Thoracic aorta (tissue), 2 donors: Measurements from ENCODE around the gene ARID1B. TPM values are rescaled to one million over a fixed set of nuclear protein-coding genes. Genes with fewer than 3 reads are reported as not detected.

Source experiments
- ATAC-seq: fragments of 150-250 bp; one replicate; pipeline ENCODE4 v1.8.0; 2017; ENCODE audit warnings: low read depth; ENCODE audit not compliant: insufficient number of reproducible peaks, low FRiP score
- DNase-seq: peaks from one replicate; pipeline ENCODE4 v3.0.0-alpha.2; 2020; ENCODE audit warnings: low spot score
- H3K27ac ChIP-seq, 2 donors: fragments of 200-600 bp; sonication (generic); 1 replicate in 1 of 2; 2 replicates in 1 of 2; pipeline ENCODE4 v1.5.1; 2016; ENCODE audit warnings: mild to moderate bottlenecking in 2 of 2, moderate library complexity in 2 of 2
- H3K27me3 ChIP-seq: fragments of 200-600 bp; sonication (generic); replicated peaks from 2 replicates; pipeline ENCODE4 v1.6.0; 2016; ENCODE audit warnings: mild to moderate bottlenecking; ENCODE audit not compliant: insufficient read depth
- H3K36me3 ChIP-seq: fragments of 200-600 bp; sonication (generic); one replicate; pipeline ENCODE4 v1.5.1; 2016
- H3K4me1 ChIP-seq, 2 donors: fragments of 200-600 bp; sonication (generic); 1 replicate in 1 of 2; 2 replicates in 1 of 2; pipeline versions ENCODE4 v1.5.1 to v1.6.0; 2016; ENCODE audit warnings: low read depth in 2 of 2, mild to moderate bottlenecking in 1 of 2; ENCODE audit not compliant: control insufficient read depth in 1 of 2
- H3K4me3 ChIP-seq: fragments of 200-600 bp; sonication (generic); 2 replicates; pipeline ENCODE4 v1.5.1; 2016; ENCODE audit warnings: mild to moderate bottlenecking
- H3K9me3 ChIP-seq: fragments of 200-600 bp; sonication (generic); 2 replicates; pipeline ENCODE4 v1.5.1; 2016
- total RNA-seq, 2 donors: library from RNA; depleted of rRNA; stranded (reverse); fragments of >200 nt; gene quantifications; one replicate each; pipeline versions ENCODE4 v1.1.0 to v1.2.3, GENCODE V29; 2016
- TF ChIP-seq, protein P1 (sequence below): fragments of 200-600 bp; sonication (generic); IDR thresholded peaks from one replicate; pipeline ENCODE4 v1.5.1; 2019; ENCODE audit warnings: antibody characterized with exemption

ARID1B gene
- total RNA-seq, 2 donors from 2014 or later = 120 to 158 TPM

DNA sequence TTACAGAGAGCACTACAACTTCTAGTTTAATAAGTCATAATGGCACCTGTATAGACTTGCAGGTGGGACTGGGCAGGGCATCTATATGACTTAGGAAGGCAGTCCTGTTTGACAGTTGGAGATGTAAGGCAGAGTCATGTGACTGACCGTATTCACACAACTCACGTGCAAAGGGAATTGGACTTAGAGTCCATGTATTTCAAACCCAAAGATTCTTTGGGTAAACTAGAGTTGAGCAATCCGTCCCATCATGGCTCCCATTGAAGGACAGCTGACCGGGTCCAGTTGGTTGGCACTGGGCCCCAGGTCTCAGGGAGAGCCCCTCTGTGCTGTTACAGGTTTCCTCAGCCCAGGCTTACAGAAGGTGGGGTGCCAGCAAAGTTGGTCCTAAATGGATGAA is 121.9 kb downstream of the ARID1B start:
- no peaks in the 10 kb centered on the region for H3K9me3 ChIP-seq
- no peaks in the 10 kb centered on the region for H3K36me3 ChIP-seq
- H3K27me3 ChIP-seq = no peaks in the 10 kb centered on the region
- no peak overlapping the region for H3K4me3 ChIP-seq
- TF ChIP-seq, protein P1, sequence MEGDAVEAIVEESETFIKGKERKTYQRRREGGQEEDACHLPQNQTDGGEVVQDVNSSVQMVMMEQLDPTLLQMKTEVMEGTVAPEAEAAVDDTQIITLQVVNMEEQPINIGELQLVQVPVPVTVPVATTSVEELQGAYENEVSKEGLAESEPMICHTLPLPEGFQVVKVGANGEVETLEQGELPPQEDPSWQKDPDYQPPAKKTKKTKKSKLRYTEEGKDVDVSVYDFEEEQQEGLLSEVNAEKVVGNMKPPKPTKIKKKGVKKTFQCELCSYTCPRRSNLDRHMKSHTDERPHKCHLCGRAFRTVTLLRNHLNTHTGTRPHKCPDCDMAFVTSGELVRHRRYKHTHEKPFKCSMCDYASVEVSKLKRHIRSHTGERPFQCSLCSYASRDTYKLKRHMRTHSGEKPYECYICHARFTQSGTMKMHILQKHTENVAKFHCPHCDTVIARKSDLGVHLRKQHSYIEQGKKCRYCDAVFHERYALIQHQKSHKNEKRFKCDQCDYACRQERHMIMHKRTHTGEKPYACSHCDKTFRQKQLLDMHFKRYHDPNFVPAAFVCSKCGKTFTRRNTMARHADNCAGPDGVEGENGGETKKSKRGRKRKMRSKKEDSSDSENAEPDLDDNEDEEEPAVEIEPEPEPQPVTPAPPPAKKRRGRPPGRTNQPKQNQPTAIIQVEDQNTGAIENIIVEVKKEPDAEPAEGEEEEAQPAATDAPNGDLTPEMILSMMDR = no peak
- DNase-seq (no peak), ATAC-seq (no peak)
- H3K27ac ChIP-seq = no peak overlapping the region
- H3K4me1 ChIP-seq = peaks cover 2 to 15% of the 10 kb centered on the region in 2 donors

DNA sequence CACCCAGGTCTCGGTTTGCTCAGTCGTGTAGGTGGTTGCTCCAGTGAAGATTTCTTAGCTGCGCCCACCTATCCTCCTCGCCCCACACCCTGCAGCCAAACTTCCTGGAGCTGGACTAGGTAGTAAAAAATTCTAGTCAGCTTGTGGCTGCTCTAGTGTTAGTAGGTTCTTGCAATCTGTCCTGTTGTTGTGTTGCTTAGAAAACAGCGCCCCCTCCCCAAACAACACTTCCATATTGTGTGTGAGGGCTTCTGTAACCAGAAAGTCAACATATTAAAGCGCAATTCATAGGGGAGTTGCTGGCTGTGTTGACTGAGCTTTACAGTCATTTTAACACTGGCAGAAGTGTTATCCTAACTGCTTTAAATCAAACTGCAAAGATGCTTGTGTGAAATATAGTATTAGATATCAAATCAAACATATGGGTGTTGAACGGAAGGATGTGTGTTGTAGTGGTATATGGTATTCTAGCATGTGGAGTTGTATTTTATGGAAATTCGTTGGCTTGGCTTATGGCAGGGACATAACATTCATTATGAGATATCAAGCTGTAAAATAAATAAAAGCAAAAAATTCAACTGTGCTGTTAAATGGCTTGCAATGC is 122.5 kb downstream of the ARID1B start:
- Histone ChIP-seq H3K27me3 (no peaks in the 10 kb centered on the region), H3K4me1 (peaks cover 2 to 15% of the 10 kb centered on the region in 2 donors), H3K36me3 (no peaks in the 10 kb centered on the region), H3K27ac (no peak overlapping the region), H3K4me3 (no peak overlapping the region), H3K9me3 (no peaks in the 10 kb centered on the region)
- ATAC-seq (no peak), DNase-seq (no peak)
- TF ChIP-seq, protein P1 = no peak

DNA sequence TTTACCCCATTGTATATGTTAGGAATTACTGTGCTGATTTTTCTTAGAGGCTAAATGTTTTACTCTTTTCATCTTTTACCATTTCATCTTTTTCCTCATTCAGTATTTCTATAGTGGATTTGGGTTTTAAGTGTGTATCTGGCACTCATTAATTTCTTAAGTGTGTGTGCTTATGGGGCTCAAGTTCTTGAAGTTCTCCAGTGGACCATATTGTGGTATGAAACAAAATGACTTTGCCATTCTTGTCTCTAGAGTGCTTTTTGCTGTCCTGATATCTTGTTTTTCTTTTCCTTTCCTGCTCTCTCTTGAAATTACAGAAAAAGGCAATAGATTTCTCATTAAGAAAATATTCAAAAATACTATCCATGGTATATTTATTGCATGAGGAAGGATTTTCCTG is 123.1 kb downstream of the ARID1B start:
- no peaks in the 10 kb centered on the region for H3K9me3 ChIP-seq
- no peak for ATAC-seq

DNA sequence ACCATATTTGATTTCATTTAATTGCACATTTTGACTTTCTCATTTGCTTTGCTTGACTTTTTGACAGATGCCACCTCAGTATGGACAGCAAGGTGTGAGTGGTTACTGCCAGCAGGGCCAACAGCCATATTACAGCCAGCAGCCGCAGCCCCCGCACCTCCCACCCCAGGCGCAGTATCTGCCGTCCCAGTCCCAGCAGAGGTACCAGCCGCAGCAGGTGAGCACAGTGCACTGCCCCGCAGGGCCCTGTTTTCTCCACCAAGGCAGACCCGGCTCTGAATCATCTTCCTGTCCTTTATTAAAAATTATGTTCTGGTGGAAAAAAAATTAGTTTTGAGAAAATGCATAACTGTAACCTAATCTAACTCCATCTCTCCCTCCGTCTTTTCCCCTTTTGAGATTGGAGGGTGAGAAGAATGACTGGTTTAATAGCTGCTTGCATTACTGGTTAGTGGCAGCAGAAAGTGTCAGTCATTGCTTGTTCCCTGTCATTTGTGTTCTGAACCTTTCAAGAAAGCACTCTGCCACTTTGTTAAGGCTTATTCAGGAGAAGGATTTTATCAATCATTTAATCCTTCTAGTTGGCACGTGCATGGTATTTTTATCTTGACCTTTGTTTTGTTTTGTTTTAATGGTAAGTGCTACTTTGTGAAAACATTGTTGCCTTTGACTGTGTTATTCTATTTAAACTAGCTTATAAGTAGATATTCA is 124.3 kb downstream of the ARID1B start:
- no peak overlapping the region for H3K27ac ChIP-seq
- TF ChIP-seq, protein P1 = no peak
- ATAC-seq (no peak), DNase-seq (no peak)
- no peak overlapping the region for H3K4me3 ChIP-seq
- H3K4me1 ChIP-seq = peaks cover 2 to 15% of the 10 kb centered on the region in 2 donors
- no peaks in the 10 kb centered on the region for H3K36me3 ChIP-seq
- H3K27me3 ChIP-seq = no peaks in the 10 kb centered on the region
- no peaks in the 10 kb centered on the region for H3K9me3 ChIP-seq

More for the DNA sequence above, 123.1 kb downstream of the ARID1B start:
- Histone ChIP-seq H3K27ac (no peak overlapping the region), H3K4me1 (peaks cover 2 to 15% of the 10 kb centered on the region in 2 donors), H3K36me3 (no peaks in the 10 kb centered on the region), H3K27me3 (no peaks in the 10 kb centered on the region), H3K4me3 (no peak overlapping the region)
- no peak for DNase-seq
- TF ChIP-seq, protein P1 = no peak

DNA sequence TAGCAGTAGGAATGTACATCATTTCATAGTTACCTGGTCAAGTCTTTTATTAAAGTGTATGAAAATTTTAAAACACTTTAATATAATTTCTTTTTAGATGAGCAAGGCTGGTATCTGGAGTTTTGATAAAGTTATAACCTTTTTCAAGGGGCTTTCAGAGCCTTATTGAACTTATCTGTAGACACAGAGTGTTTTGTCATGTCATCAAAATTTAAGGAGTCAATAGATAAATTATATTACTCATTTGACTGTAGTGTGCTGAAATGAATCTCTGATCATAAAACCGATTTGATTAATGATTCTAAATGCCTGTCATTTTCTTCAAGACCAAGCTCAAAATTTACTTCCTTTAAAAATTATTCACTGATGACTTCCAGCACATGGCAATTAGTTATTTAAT is 125.6 kb downstream of the ARID1B start:
- DNase-seq = no peak
- Histone ChIP-seq H3K4me3 (no peak overlapping the region), H3K36me3 (no peaks in the 10 kb centered on the region), H3K27ac (no peak overlapping the region), H3K4me1 (peaks cover 2 to 15% of the 10 kb centered on the region in 2 donors), H3K9me3 (no peaks in the 10 kb centered on the region), H3K27me3 (no peaks in the 10 kb centered on the region)
- no peak for ATAC-seq
- TF ChIP-seq, protein P1 = no peak
